Measurements from ENCODE around the gene B3GNT2. TPM values are rescaled to one million over a fixed set of nuclear protein-coding genes. Genes with fewer than 3 reads are reported as not detected.

The B3GNT2 gene
- total and polyA plus RNA-seq, 2 donors (not counting 1 experiment from before 2014, with no cell fraction given) = 14.3 to 24.6 TPM

- H3K9ac ChIP-seq (ENCODE audit: low read length) = no peak overlapping the region
- intact Hi-C loops (cut with micrococcal nuclease) = no loop called here
- DNase-seq (no peak), ATAC-seq (ENCODE audit: low read depth) (no peak)
- ChIA-PET POLR2A (no interaction called here), CTCF (interaction anchor here (0.6 kb wide), 1 partner anchor 319 kb away, joined by 4 read pairs; no protein-coding TSS in a partner anchor)
- peaks cover 85% of the 10 kb centered on the region for H4K20me1 ChIP-seq (ENCODE audit: control insufficient read depth, insufficient read depth, low read length, poor library complexity, severe bottlenecking)
- no peaks in the 10 kb centered on the region for H3K9me3 Mint-ChIP-seq (ENCODE audit: insufficient read depth)
- 78% methylated on average over 8 of the region's 9 CpGs for WGBS (ENCODE audit: insufficient coverage)
- H2AFZ ChIP-seq (ENCODE audit: insufficient read depth, low read depth, low read length, poor library complexity, severe bottlenecking) = no peak overlapping the region
- no peaks in the 10 kb centered on the region for H3K36me3 ChIP-seq (replicated peaks in 1 of 2; ENCODE audit: control extremely low read depth in 1 of 2, control insufficient read depth in 1 of 2, extremely low read depth in 1 of 2, insufficient read depth in 2 of 2, low read length in 1 of 2)
- no peaks in the 10 kb centered on the region for H3K27me3 Mint-ChIP-seq
- H3K79me2 ChIP-seq (ENCODE audit: control insufficient read depth, insufficient read depth, low read length) = peaks cover 100% of the 10 kb centered on the region
- peak overlapping the region in 1 of 2 donors; percentile 70 for H3K27ac ChIP-seq (ENCODE audit: low read length in 2 of 2)
- H3K4me1 Mint-ChIP-seq = peaks cover 81% of the 10 kb centered on the region
- peak overlapping the region; percentile 54 for H3K4me2 ChIP-seq (replicated peaks; ENCODE audit: low read depth, low read length, poor library complexity, severe bottlenecking)
- no peak overlapping the region for H3K4me3 ChIP-seq (ENCODE audit: control extremely low read depth in 1 of 5, extremely low read depth in 1 of 5, insufficient read depth in 1 of 5, low read depth in 2 of 5, low read length in 4 of 5)
- H3K27ac Mint-ChIP-seq = peak overlapping the region; percentile 57
- H3K27me3 ChIP-seq (replicated peaks in 1 of 4; ENCODE audit: control extremely low read depth in 1 of 4, control insufficient read depth in 3 of 4, insufficient read depth in 4 of 4, low read length in 3 of 4) = no peaks in the 10 kb centered on the region
- H3K4me1 ChIP-seq (ENCODE audit: control insufficient read depth in 2 of 2, insufficient read depth in 2 of 2, low read length in 2 of 2) = peaks cover 59 to 68% of the 10 kb centered on the region in 2 donors
- H3K4me3 Mint-ChIP-seq = peak overlapping the region; percentile 1
- TF ChIP-seq CTCF (IDR thresholded peaks at IDR 0.05) (no peak), EZH2 (IDR thresholded peaks at IDR 0.05; ENCODE audit: borderline replicate concordance, insufficient read depth, low read depth, low read length, poor library complexity, severe bottlenecking) (no peak)
- no peaks in the 10 kb centered on the region for H3K9me3 ChIP-seq (ENCODE audit: control extremely low read depth in 1 of 3, control insufficient read depth in 2 of 3, insufficient read depth in 1 of 3, low read length in 2 of 3)
Observed at GRCh38 chr2:62202019-62202722, 6.3 kb downstream of the B3GNT2 start.

DNA sequence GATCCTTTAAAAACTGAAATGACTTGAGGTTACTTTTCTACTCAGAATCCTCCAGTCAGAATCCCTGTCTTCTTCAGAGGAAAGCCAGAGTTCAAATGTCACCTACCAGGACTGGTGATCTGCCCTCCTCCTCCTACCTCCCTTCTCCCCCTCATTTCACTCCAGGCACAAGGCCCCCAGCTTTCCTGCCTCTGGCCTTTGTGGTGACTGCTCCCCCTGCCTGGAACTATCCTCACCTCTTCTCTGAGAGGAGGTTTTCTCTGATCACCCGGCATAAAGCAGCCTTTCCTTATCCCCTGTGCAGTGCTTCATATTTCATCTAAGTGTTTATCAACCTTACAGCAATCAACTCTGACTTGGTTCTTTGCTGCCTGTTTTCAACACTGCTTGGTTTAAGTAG, 6.8 kb downstream of the B3GNT2 start:
- POLR2A ChIA-PET = no interaction called here
- Histone ChIP-seq H3K79me2 (ENCODE audit: control insufficient read depth, insufficient read depth, low read length) (peaks cover 100% of the 10 kb centered on the region), H3K9me3 (ENCODE audit: control extremely low read depth in 1 of 3, control insufficient read depth in 2 of 3, insufficient read depth in 1 of 3, low read length in 2 of 3) (no peaks in the 10 kb centered on the region), H3K27me3 (replicated peaks in 1 of 4; ENCODE audit: control extremely low read depth in 1 of 4, control insufficient read depth in 3 of 4, insufficient read depth in 4 of 4, low read length in 3 of 4) (no peaks in the 10 kb centered on the region), H2AFZ (ENCODE audit: insufficient read depth, low read depth, low read length, poor library complexity, severe bottlenecking) (no peak overlapping the region), H3K4me2 (replicated peaks; ENCODE audit: low read depth, low read length, poor library complexity, severe bottlenecking) (peak overlapping the region; percentile 54), H3K4me1 (ENCODE audit: control insufficient read depth in 2 of 2, insufficient read depth in 2 of 2, low read length in 2 of 2) (peaks cover 59 to 66% of the 10 kb centered on the region in 2 donors), H3K4me3 (ENCODE audit: control extremely low read depth in 1 of 5, extremely low read depth in 1 of 5, insufficient read depth in 1 of 5, low read depth in 2 of 5, low read length in 4 of 5) (no peak overlapping the region), H4K20me1 (ENCODE audit: control insufficient read depth, insufficient read depth, low read length, poor library complexity, severe bottlenecking) (peaks cover 86% of the 10 kb centered on the region), H3K9ac (ENCODE audit: low read length) (no peak overlapping the region), H3K27ac (ENCODE audit: low read length in 2 of 2) (no peak overlapping the region), H3K36me3 (replicated peaks in 1 of 2; ENCODE audit: control extremely low read depth in 1 of 2, control insufficient read depth in 1 of 2, extremely low read depth in 1 of 2, insufficient read depth in 2 of 2, low read length in 1 of 2) (no peaks in the 10 kb centered on the region)
- no peaks in the 10 kb centered on the region for H3K27me3 Mint-ChIP-seq
- H3K4me1 Mint-ChIP-seq = peaks cover 83% of the 10 kb centered on the region
- intact Hi-C loops (cut with micrococcal nuclease) = no loop called here
- H3K4me3 Mint-ChIP-seq = no peak overlapping the region
- TF ChIP-seq CTCF (IDR thresholded peaks at IDR 0.05) (no peak), EZH2 (IDR thresholded peaks at IDR 0.05; ENCODE audit: borderline replicate concordance, insufficient read depth, low read depth, low read length, poor library complexity, severe bottlenecking) (no peak)
- no peak overlapping the region for H3K27ac Mint-ChIP-seq
- ATAC-seq (ENCODE audit: low read depth) (no peak), DNase-seq (no peak)
- no peaks in the 10 kb centered on the region for H3K9me3 Mint-ChIP-seq (ENCODE audit: insufficient read depth)
- CTCF ChIA-PET = interaction anchor here (0.6 kb wide), 1 partner anchor 320 kb away, joined by 4 read pairs; no protein-coding TSS in a partner anchor
- no CpG with 5 or more reads among the region's 1 CpG for WGBS (ENCODE audit: insufficient coverage)

Data from B cell (primary cell).